Midbrain (tissue), 1 donor: ENCODE measurements around the gene EEF2K.

ENCODE experiments used
- DNase-seq: peaks from one replicate; lab custom pipeline; 2025; lab: John Stamatoyannopoulos, UW

Gene EEF2K

DNA sequence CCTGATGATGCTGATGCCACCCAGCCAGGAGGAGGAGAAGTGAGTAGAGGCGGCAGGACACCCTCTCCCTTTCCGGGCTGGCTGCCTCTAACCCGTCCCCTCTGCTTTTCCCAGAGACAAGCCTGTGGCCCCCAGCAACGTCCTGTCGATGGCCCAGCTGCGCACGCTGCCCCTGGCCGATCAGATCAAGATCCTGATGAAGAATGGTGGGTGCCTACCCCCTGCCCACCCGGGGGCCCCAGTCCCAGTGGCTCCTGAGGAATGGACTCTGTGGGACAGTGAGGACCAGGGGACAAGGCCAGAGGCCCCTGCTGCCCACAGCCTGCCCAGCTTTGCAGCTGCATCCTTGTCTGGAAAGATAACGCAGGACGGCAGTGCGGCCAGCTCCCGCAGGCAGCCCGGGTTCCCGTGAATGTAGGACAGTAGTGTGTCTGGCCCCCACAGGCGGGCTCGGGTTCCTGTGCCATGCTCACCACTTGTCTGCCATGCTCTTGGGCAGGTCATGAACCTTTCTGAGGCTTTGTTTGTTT, 111.0 kb downstream of the EEF2K start:
- DNase-seq = no peak

DNA sequence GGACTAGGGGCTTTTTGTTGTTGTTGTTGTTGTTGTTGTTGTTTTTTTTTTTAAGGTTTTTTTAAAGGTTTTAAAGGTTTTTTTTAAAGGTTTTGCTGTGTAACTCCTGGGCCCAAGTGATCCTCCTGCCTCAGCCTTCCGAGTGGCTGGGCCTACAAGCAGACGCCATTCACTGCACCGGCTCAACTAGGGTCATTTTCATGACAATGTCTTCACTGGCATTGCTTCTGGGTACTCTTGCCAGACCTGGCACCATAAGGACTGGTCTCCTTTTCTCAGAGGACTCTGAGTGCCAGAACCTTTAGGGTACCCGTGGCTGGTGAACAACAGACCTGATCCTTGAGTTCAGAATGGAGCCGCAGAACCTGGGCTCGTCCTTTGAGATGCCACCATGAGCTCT, 111.5 kb downstream of the EEF2K start:
- no peak for DNase-seq

DNA sequence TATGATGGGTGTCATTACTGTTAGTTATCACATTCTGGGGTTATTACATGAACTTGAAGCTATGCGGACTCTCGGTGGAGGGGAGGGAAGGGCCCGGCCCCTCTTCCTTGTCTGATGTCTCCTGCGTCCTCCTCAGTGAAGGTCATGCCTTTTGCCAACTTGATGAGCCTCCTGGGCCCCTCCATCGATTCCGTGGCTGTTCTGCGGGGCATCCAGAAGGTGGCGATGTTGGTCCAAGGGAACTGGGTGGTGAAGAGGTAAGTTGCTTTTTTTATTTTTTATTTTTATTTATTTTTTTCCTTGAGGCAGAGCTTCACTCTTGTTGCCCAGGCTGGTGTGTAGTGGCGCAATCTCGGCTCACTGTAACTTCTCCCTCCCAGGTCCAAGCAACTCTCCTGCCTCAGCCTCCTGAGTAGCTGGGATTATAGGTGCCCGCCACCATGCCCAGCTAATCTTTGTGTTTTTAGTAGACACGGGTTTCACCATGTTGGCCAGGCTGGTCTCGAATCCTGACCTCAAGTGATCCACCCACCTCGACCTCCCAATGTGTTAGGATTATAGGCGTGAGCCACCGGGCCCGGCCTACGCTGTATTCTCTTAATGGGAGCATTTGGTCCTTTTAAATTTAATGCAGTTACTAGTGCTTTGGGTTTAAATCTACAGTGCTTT, 112.7 kb downstream of the EEF2K start:
- DNase-seq = no peak

- no peak for DNase-seq
Measured at GRCh38 chr16:22320572-22321339, 114.7 kb downstream of the EEF2K start.

DNA sequence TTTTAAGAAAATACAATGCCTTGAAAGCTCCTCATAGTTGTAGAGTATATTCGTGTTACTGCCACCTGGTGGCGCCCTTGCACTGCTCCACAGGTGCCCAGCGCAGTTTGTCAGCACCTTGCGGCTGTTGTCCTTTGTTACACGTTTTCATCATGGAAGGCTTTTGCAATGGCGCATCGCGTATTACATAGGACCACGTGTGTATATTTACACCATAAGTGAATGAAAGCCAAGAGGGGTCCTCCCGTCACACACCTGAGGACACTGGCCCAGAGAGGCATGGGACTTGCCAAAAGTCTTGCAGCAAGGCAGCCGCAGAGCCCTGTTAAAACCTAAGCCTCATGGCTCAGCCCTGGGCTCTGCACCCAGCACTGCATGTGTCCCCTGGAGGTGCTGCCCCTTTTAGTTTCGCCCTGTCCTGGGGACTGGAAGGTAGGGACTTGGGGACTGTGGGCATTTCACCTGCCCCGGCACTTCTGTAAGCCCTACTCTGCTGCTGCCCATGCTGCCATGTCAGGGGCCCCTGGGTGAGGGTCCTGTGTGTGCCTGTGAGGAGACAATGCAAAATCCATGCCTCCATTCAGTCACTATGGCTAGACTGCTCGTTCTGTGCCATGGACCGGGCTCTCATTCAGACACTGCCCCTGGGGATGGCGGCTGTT, 115.4 kb downstream of the EEF2K start:
- DNase-seq = peak; percentile 55

- DNase-seq = no peak
Measured at GRCh38 chr16:22322021-22322471, 116.0 kb downstream of the EEF2K start.

GRCh38 chr16:22322741-22323140, 116.7 kb downstream of the EEF2K start:
- DNase-seq = no peak

DNA sequence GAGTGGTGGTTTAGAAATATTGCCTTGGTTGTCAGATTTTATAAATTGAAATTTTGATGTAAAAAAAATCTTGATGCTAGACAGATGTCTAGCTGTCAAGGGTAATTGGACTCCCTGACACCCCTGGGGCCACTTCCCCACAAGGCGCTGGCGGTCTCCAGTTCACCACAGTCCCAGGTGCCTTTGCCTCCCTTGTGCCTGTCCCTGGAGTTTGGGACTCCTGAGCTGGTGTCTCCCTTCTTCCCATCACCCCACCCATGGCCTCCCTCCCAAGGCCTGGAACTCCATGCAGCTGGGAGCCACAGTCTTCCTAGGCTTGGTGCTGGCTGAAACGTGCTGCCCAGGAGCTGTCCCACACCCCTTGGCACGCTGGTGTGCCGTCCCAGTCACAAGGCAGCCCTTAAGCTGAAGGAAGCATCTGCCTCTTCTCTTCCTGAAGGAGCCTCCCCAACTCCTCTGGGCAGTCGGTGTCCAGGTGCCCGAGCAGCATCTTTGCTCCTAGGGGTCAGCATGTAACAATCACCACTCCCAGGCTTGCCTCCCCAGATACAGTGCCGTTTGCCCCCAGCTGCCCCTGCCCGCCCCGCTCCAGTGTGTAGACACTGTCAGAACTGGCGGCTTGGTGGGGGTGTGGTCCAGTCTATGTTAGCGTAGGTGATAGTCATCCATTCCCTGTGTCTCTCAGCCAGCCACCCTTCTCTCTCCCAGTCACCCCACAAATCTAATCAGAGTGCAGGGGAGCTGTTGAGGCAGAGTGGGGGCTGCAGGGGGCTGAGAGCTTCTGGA, 117.3 kb downstream of the EEF2K start:
- no peak for DNase-seq

GRCh38 chr16:22323959-22324786, 118.1 kb downstream of the EEF2K start:
- DNase-seq = no peak

GRCh38 chr16:22324787-22325597, 118.9 kb downstream of the EEF2K start:
- DNase-seq = no peak

GRCh38 chr16:22325598-22326368, 119.7 kb downstream of the EEF2K start:
- no peak for DNase-seq

DNA sequence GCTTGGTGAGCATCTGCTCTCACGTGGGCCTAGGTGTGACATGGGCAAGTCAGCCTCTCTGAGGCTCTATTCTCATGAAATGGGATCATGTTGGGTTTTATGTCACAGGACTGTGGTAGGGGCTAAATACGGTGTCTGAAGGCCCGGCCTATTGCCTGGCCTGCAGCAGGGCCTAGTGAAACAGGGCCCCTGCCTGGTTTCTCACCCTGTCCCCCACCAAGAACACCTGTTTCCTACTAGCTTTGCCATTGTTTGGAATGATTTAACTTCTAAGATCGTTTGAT, 120.2 kb downstream of the EEF2K start:
- no peak for DNase-seq

- no peak for DNase-seq
Measured at GRCh38 chr16:22326771-22327445, 120.8 kb downstream of the EEF2K start.

GRCh38 chr16:22327446-22327775, 121.3 kb downstream of the EEF2K start:
- DNase-seq = no peak

- no peak for DNase-seq
Measured at GRCh38 chr16:22328081-22328725, 122.1 kb downstream of the EEF2K start.

DNA sequence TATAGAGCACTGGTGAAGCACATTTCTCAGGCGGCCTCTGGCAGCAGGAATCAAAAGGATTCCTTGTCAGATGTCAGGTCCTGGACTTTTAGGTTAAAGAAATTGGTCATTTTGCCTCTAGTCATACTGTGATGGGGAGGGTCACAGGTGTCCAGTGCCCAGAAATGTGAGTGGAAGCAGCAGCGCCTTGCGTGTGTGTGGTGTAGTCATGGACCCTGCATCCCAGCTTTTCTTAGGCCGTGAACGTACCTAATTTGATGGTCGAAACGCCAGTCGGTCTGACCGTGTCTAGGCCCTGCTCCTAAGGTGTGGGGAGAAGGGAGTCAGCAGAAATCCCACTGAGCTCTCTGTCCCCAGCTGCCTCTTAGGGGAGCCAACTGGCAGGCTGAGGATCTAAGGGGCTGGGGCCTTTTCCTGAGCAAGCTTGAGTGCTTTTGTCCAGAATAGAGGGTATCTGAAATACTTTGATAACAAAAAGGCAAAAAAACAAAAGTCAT, 123.2 kb downstream of the EEF2K start:
- no peak for DNase-seq

GRCh38 chr16:22330326-22330725, 124.2 kb downstream of the EEF2K start:
- no peak for DNase-seq

DNA sequence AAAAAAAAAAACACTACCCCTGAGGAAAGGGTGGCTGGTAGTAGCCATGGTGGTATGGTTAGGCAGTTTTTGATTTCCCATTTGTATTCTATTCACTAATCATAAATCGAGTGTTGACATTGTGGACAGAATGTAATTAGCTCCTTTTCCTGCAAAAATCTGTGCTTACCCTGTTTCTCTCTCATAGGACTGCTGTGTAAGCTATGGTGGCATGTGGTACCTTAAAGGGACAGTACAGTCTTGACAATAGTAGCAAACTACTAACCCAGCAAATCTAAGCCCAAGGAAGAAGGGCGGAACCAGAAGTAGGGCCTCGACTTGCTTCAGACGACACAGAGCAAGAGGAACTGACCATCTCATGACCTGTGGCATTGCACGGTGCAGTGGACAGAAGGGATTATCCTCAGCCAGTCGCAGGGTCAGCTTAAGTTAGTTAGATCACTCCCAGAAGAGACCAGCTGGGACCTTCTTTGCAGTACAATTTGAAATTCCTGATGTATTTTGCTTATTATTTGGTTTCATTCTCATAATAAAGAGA, 127.4 kb downstream of the EEF2K start:
- no peak for DNase-seq
